Transverse colon (tissue), 3 donors: Measurements from ENCODE around the gene GMDS.

ENCODE experiments used
- CTCF ChIP-seq, 5 experiments: fragments of 200-600 bp in 3 of 5; fragments of 450-650 bp in 2 of 5; sonication (generic) in 3 of 5; IDR thresholded peaks; 1 replicate in 2 of 5; 2 replicates in 3 of 5; pipeline ENCODE4 v1.5.1; 2016 to 2017; ENCODE audit warnings: antibody characterized with exemption in 5 of 5, inconsistent platforms in 3 of 5, mild to moderate bottlenecking in 2 of 5, moderate library complexity in 1 of 5
- POLR2A ChIP-seq: fragments of 450-650 bp; IDR thresholded peaks from one replicate; pipeline ENCODE4 v1.6.1; 2016; ENCODE audit warnings: antibody characterized with exemption, mild to moderate bottlenecking, moderate library complexity

- TF ChIP-seq CTCF (IDR thresholded peaks at IDR 0.05), result no peak
- no peak for TF ChIP-seq POLR2A
These were observed 367.1 kb downstream of the GMDS start for GRCh38 chr6:1878330-1878729.
